ENCODE results near the gene LMBR1L. TPM values are rescaled to one million over a fixed set of nuclear protein-coding genes. Genes with fewer than 3 reads are reported as not detected.

The LMBR1L gene
- total and polyA plus RNA-seq, 2 of the 8 experiments (the other 6 are each of a cell fraction or from before 2014, with no cell fraction given): 36.6 to 49.6 TPM

DNA sequence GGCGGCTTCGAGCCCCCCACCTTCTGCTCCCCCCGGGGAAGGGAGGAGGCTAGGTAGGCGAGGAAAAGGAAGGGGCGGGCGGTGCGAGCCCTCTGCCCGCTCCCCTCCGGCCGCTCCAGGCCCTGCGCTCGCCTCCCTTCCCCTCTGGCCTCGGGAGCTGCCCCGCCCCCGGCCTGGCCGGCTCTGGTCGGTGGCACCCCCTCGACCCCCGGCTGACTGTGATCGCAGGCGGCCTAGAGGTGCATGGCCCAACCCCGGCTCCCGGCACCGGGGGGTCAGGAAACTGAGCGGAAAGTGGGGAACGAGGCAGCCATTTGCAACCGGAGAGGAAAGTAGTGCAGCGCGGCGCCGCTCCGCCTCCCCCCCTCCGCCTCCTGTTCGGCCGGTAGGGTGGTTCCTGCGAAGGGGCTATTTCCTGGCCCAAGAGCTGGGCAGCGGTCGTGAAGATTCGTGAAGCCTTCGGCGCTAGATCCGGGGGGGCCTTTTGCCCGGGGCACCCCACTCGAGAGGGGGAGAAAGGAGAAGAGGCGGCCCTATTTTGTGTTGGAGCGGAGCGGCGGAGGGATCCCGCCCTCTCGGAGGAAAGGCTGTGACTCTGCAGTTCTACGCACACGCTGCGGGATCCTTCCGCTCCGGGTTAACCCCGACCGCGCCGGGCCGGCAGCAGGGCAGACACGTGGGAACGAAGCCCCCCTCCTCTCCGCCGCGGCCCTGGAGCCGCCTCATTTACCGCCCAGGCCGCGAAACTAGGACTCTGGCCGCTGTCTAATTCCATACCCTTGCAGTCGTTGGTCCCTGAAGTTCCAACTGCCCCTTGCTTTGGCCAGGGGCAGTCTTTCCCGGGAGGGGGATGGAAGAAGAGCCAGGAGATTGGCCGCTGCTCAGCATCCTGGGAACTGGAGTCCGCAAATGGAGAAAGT, 50.1 kb downstream of the LMBR1L start, which contains the start of gene KMT2D:
Gene KMT2D (minus strand): TSS at position 558 of the 920 bp plus-strand sequence. CDS start 5,470 bp downstream, outside the sequence.
- no peak for FAIRE-seq
- CTCF ChIA-PET (ENCODE audit: partially characterized antibody): interaction anchor here (1.2 kb wide), 1 partner anchor 62 kb away, joined by 3 read pairs; no protein-coding TSS in a partner anchor
- no peak; the same call in 1 of the 2 replicates for TF ChIP-seq SUZ12 (IDR thresholded peaks at IDR 0.05; ENCODE audit: low read length)
- peak; percentile 86 for TF ChIP-seq BACH1 (IDR thresholded peaks at IDR 0.05; ENCODE audit: low read length)

More for the DNA sequence above, 50.1 kb downstream of the LMBR1L start, which contains the start of gene KMT2D:
- POLR2A ChIA-PET (ENCODE audit: partially characterized antibody): interaction anchor here (1.0 to 5.6 kb wide), 12 partner anchors 9 to 71 kb away, joined by 3 to 47 read pairs (median 5); partner anchors contain the start of genes LMBR1L, RHEBL1 and TUBA1B
- Histone ChIP-seq H4K20me1 (replicated peaks in 1 of 2; ENCODE audit: control insufficient read depth in 1 of 2, insufficient read depth in 2 of 2, low read length in 2 of 2) (peaks cover 29 to 31% of the 10 kb centered on the region in 2 experiments), H3K4me2 (ENCODE audit: insufficient read depth in 1 of 2, low read depth in 2 of 2, low read length in 2 of 2) (peak within 1 kb of the TSS; percentile 81 to 98), H2AFZ (ENCODE audit: low read length) (peak within 1 kb of the TSS; percentile 94; the same call in 1 of the 2 replicates), H3K27me3 (replicated peaks in 1 of 4; ENCODE audit: control insufficient read depth in 3 of 4, extremely low read depth in 1 of 4, insufficient read depth in 3 of 4, low read length in 3 of 4) (no peaks in the 10 kb centered on the region), H3K23me2 (ENCODE audit: low read depth, low read length) (peaks cover 15% of the 10 kb centered on the region), H2BK120ac (replicated peaks; ENCODE audit: low read depth, low read length) (no peak within 1 kb of the TSS), H2BK12ac (ENCODE audit: low read depth, low read length) (0 out of 2 replicates have a peak within 1 kb of the TSS, but pooled peaks have one; percentile 42), H3K27ac (ENCODE audit: low read depth, low read length) (peak within 1 kb of the TSS; percentile 97), H3K4me1 (replicated peaks in 1 of 4; ENCODE audit: control insufficient read depth in 3 of 4, insufficient read depth in 4 of 4, low read length in 3 of 4) (peaks cover 9 to 36% (median 13%) of the 10 kb centered on the region in 4 experiments), H3K79me2 (ENCODE audit: control insufficient read depth in 1 of 2, insufficient read depth in 2 of 2, low read length in 2 of 2) (peaks cover 42 to 47% of the 10 kb centered on the region in 2 experiments), H3K4me3 (ENCODE audit: extremely low read depth in 1 of 4, insufficient read depth in 2 of 4, low read depth in 3 of 4, low read length in 4 of 4) (peak within 1 kb of the TSS; percentile 85 to 97 (median 96)), H3K9ac (replicated peaks in 1 of 4; ENCODE audit: extremely low read depth in 1 of 4, low read depth in 3 of 4, low read length in 3 of 4) (peak within 1 kb of the TSS; percentile 94 to 98 (median 95)), H2BK5ac (ENCODE audit: low read depth, low read length) (peak within 1 kb of the TSS; percentile 98), H2AK5ac (ENCODE audit: low read depth, low read length) (no peak within 1 kb of the TSS), H4K5ac (ENCODE audit: insufficient read length, low read depth, low read length) (peak within 1 kb of the TSS; percentile 92), H2BK15ac (ENCODE audit: low read length) (peak within 1 kb of the TSS; percentile 74), H3K23ac (ENCODE audit: insufficient read length) (no peak within 1 kb of the TSS), H3K18ac (ENCODE audit: extremely low read depth, low read length) (peak within 1 kb of the TSS; percentile 99), H4K8ac (ENCODE audit: extremely low read depth, insufficient read depth, low read length) (peak within 1 kb of the TSS; percentile 99), H3K14ac (ENCODE audit: insufficient read length) (no peak within 1 kb of the TSS), H3K36me3 (ENCODE audit: control insufficient read depth in 2 of 4, insufficient read depth in 4 of 4, low read length in 3 of 4) (no peaks in the 10 kb centered on the region), H3K4ac (replicated peaks; ENCODE audit: insufficient read length, low read depth, low read length) (peak within 1 kb of the TSS; percentile 92), H3K56ac (replicated peaks; ENCODE audit: insufficient read length, low read depth, low read length) (peak within 1 kb of the TSS; percentile 91), H2BK20ac (ENCODE audit: low read length) (no peak within 1 kb of the TSS), H3K9me3 (ENCODE audit: insufficient read depth in 2 of 2, low read depth in 1 of 2, low read length in 1 of 2) (no peaks in the 10 kb centered on the region), H4K91ac (replicated peaks; ENCODE audit: insufficient read length, low read length) (peak within 1 kb of the TSS; percentile 87), H3K79me1 (ENCODE audit: low read depth, low read length) (peaks cover 23% of the 10 kb centered on the region)
- whole genome bisulfite sequencing, 2 experiments (ENCODE audit: extremely low coverage in 1 of 2, insufficient coverage in 1 of 2, insufficient read length in 1 of 2, insufficient replicate concordance in 2 of 2, low coverage in 1 of 2, low lambda C conversion rate in 2 of 2, missing lambda C conversion rate in 1 of 2): 0% methylated on average over 40 of the region's 74 CpGs; no CpG with 5 or more reads in 1 of the 2 experiments
- DNase-seq (ENCODE audit: low read depth in 1 of 2, low spot score in 2 of 2): peak; percentile 73 to 96

Data from H1 (cell line).